ENCODE results near the gene ARID3B.

ARID3B gene

GRCh38 chr15:74642734-74643664 lies 102.0 kb downstream of the ARID3B start:
- Mint-ChIP-seq H3K4me3 (no peak overlapping the region), H3K36me3 (peaks cover 23% of the 10 kb centered on the region), H3K9me3 (no peaks in the 10 kb centered on the region), H3K27ac (peak overlapping the region; percentile 38), H3K4me1 (peaks cover 4% of the 10 kb centered on the region)
- DNase-seq (ENCODE audit: low spot score in 2 of 2) (no peak), ATAC-seq (no peak)

- DNase-seq (ENCODE audit: low spot score in 2 of 2) (no peak), ATAC-seq (no peak)
- H3K27ac Mint-ChIP-seq, result peak overlapping the region; percentile 38
- peaks cover 15% of the 10 kb centered on the region for H3K36me3 Mint-ChIP-seq
- H3K4me3 Mint-ChIP-seq, result no peak overlapping the region
- H3K4me1 Mint-ChIP-seq, result peaks cover 2% of the 10 kb centered on the region
- H3K9me3 Mint-ChIP-seq, result no peaks in the 10 kb centered on the region
Measured at GRCh38 chr15:74643665-74644204, 102.7 kb downstream of the ARID3B start.

GRCh38 chr15:74646480-74646879 lies 105.5 kb downstream of the ARID3B start:
- H3K4me1 Mint-ChIP-seq, result peaks cover 8% of the 10 kb centered on the region
- no peak overlapping the region for H3K27ac Mint-ChIP-seq
- H3K9me3 Mint-ChIP-seq, result no peaks in the 10 kb centered on the region
- DNase-seq (ENCODE audit: low spot score in 2 of 2) (no peak), ATAC-seq (no peak)
- no peaks in the 10 kb centered on the region for H3K36me3 Mint-ChIP-seq
- no peak overlapping the region for H3K4me3 Mint-ChIP-seq

Measured in stimulated activated effector memory CD8-positive, alpha-beta T cell treated with anti-CD3 and anti-CD28 coated beads, Interleukin-12 subunit alpha, Interleukin-12 subunit beta, amount 100 ng/mL, for 72 hours (primary cell).